Panc1 (cell line): ENCODE data around the gene PRKG1. TPM values are rescaled to one million over a fixed set of nuclear protein-coding genes. Genes with fewer than 3 reads are reported as not detected.
"Not testable (repeated sequence)": the region's sequence is repeated elsewhere in the genome, so short reads cannot be mapped to it uniquely, and the experiment has no call there.

Experiments
- ATAC-seq: fragments of 200-7000 bp; cut with Tn5 transposase; 2 replicates; pipeline ENCODE4 v1.9.1; 2020; ENCODE audit warnings: mild to moderate bottlenecking, moderate library complexity
- BruUV-seq: library from RNA; stranded (reverse); fragments of 400-500 nt; replicated peaks from 2 replicates; lab custom pipeline; 2021; lab: Mats Ljungman, UMichigan
- CTCF ChIA-PET: fragments of 300-600 bp; sonication (Branson Sonifier 250); formaldehyde crosslinking; loops from one replicate; lab custom pipeline; 2022; ENCODE audit warnings: antibody characterized with exemption; lab: Charles Lee
- POLR2A ChIA-PET: fragments of 300-600 bp; sonication (Branson Sonifier 250); formaldehyde crosslinking; loops from one replicate; lab custom pipeline; 2022; ENCODE audit warnings: antibody characterized with exemption; lab: Charles Lee
- DNase-seq: peaks from one replicate; pipeline ENCODE4 v3.0.0-alpha.2; 2010; ENCODE audit warnings: low read depth, low spot score
- H3K27ac ChIP-seq: 2 replicates; pipeline ENCODE4 v1.5.1; 2011; ENCODE audit warnings: mild to moderate bottlenecking, low read length, inconsistent platforms
- H3K27me3 ChIP-seq: fragments of 200-500 bp; sonication (Bioruptor generic); 2 replicates; pipeline ENCODE4 v1.6.0; 2014; ENCODE audit warnings: low read length, inconsistent platforms; ENCODE audit not compliant: control insufficient read depth, insufficient read depth
- H3K36me3 ChIP-seq: fragments of 200-500 bp; sonication (Bioruptor generic); 2 replicates; pipeline ENCODE4 v1.5.1; 2014; ENCODE audit warnings: inconsistent platforms, mild to moderate bottlenecking, low read length, moderate library complexity; ENCODE audit not compliant: control insufficient read depth, insufficient read depth
- H3K4me1 ChIP-seq: 2 replicates; pipeline ENCODE4 v1.5.1; 2011; ENCODE audit warnings: inconsistent platforms, mild to moderate bottlenecking, low read length, moderate library complexity; ENCODE audit not compliant: control insufficient read depth, insufficient read depth
- H3K4me3 ChIP-seq, 2 experiments: 2 replicates each; pipeline ENCODE4 v1.5.1; 2011 to 2012; ENCODE audit warnings: low read depth in 2 of 2, low read length in 2 of 2, mild to moderate bottlenecking in 2 of 2, inconsistent platforms in 1 of 2, moderate library complexity in 1 of 2
- H3K9me3 ChIP-seq: fragments of 200-500 bp; sonication (Bioruptor generic); 2 replicates; pipeline ENCODE4 v1.5.1; 2014; ENCODE audit warnings: low read depth, mild to moderate bottlenecking, inconsistent platforms, low read length, moderate library complexity; ENCODE audit not compliant: control insufficient read depth, insufficient read depth
- CTCF ChIP-seq: fragments of 450-650 bp; IDR thresholded peaks from 2 replicates; pipeline ENCODE4 v1.5.1; 2017; ENCODE audit warnings: mild to moderate bottlenecking
- POLR2AphosphoS5 ChIP-seq: IDR thresholded peaks from 2 replicates; pipeline ENCODE4 v1.6.1; 2012; ENCODE audit warnings: mild to moderate bottlenecking, low read depth, low read length, moderate library complexity
- REST ChIP-seq, 2 experiments: IDR thresholded peaks; 2 replicates each; pipeline ENCODE4 v1.6.1; 2011 to 2012; ENCODE audit warnings: low read depth in 2 of 2, control low read depth in 1 of 2, low read length in 1 of 2, mild to moderate bottlenecking in 1 of 2, moderate library complexity in 1 of 2; ENCODE audit not compliant: insufficient read depth in 1 of 2
- SIN3A ChIP-seq: IDR thresholded peaks from 2 replicates; pipeline ENCODE4 v1.6.1; 2012; ENCODE audit warnings: low read depth, mild to moderate bottlenecking, low read length, moderate library complexity, borderline replicate concordance; ENCODE audit not compliant: insufficient read depth
- TCF7L2 ChIP-seq: IDR thresholded peaks from 2 replicates; pipeline ENCODE4 v1.6.1; 2011; ENCODE audit warnings: mild to moderate bottlenecking, low read depth, low read length, inconsistent platforms
- in situ Hi-C: cut with HindIII; loops from 2 replicates; pipeline ENCODE4 v1.10.0; 2016; ENCODE audit warnings: low sequenced_read_pairs, low pct_unique_long_range_greater_than_20kb
- intact Hi-C: fragments of 100-400 bp; cut with micrococcal nuclease; formaldehyde crosslinking; loops from one replicate; pipeline ENCODE4 v1.10.0; 2022; ENCODE audit not compliant: unreplicated experiment
- total RNA-seq: library from RNA; stranded (reverse); gene quantifications from one replicate; pipeline ENCODE4 v1.2.1, GENCODE V29; 2021; ENCODE audit not compliant: unreplicated experiment

Gene PRKG1
- total RNA-seq, 1 experiment from 2014 or later = 0.92 TPM

GRCh38 chr10:51447119-51447518 lies 372.8 kb downstream of the PRKG1 start:
- H3K27ac ChIP-seq = no peak overlapping the region
- H3K4me1 ChIP-seq = no peaks in the 10 kb centered on the region
- no peak overlapping the region for H3K4me3 ChIP-seq
- CTCF ChIA-PET = no interaction called here
- in situ Hi-C loops = no loop called here
- TF ChIP-seq CTCF (no peak), TCF7L2 (no peak), SIN3A (no peak), REST (IDR thresholded peaks at IDR 0.05; ENCODE audit: insufficient read depth in 1 of 2, low read depth in 2 of 2, low read length in 1 of 2) (no peak), POLR2AphosphoS5 (no peak)
- no peaks in the 10 kb centered on the region for H3K9me3 ChIP-seq
- DNase-seq = no peak
- no peak for ATAC-seq
- no peaks in the 10 kb centered on the region for H3K27me3 ChIP-seq
- POLR2A ChIA-PET = interaction anchor here (0.6 kb wide), 1 partner anchor 208 kb away, joined by 3 read pairs; no protein-coding TSS in a partner anchor
- H3K36me3 ChIP-seq = no peaks in the 10 kb centered on the region
- intact Hi-C loops = no loop called here
- no TSS peak for BruUV-seq

- H3K4me1 ChIP-seq, POLR2A ChIA-PET, H3K27ac ChIP-seq, intact Hi-C loops, in situ Hi-C loops, CTCF ChIA-PET, H3K36me3 ChIP-seq, H3K9me3 ChIP-seq, ATAC-seq, DNase-seq, H3K27me3 ChIP-seq, H3K4me3 ChIP-seq, BruUV-seq: not testable (repeated sequence)
Observed at GRCh38 chr10:51455762-51456161, 381.5 kb downstream of the PRKG1 start.

- ChIA-PET CTCF (no interaction called here), POLR2A (no interaction called here)
- TF ChIP-seq POLR2AphosphoS5 (no peak), TCF7L2 (no peak), CTCF (no peak), SIN3A (no peak), REST (IDR thresholded peaks at IDR 0.05; ENCODE audit: insufficient read depth in 1 of 2, low read depth in 2 of 2, low read length in 1 of 2) (no peak)
- no peaks in the 10 kb centered on the region for H3K27me3 ChIP-seq
- no peaks in the 10 kb centered on the region for H3K4me1 ChIP-seq
- ATAC-seq (no peak), DNase-seq (no peak)
- no peak overlapping the region for H3K27ac ChIP-seq
- no TSS peak for BruUV-seq
- intact Hi-C loops (no loop called here), in situ Hi-C loops (no loop called here)
- no peak overlapping the region for H3K4me3 ChIP-seq
- H3K9me3 ChIP-seq = no peaks in the 10 kb centered on the region
- H3K36me3 ChIP-seq = no peaks in the 10 kb centered on the region
Observed at GRCh38 chr10:51459476-51459875, 385.2 kb downstream of the PRKG1 start.
